AG04449 (cell line): ENCODE measurements around the gene NRIP1.

Source experiments
- CTCF ChIA-PET: fragments of 350-600 bp; formaldehyde crosslinking; extraction: SDS; loops from one replicate; lab custom pipeline; 2021; ENCODE audit warnings: antibody characterized with exemption; lab: Yijun Ruan, JAX
- POLR2A ChIA-PET: fragments of 400-600, 350-600 bp; formaldehyde crosslinking; extraction: SDS; loops from one replicate; lab custom pipeline; 2020; ENCODE audit warnings: antibody characterized with exemption, inconsistent platforms; lab: Yijun Ruan, JAX
- DNase-seq: peaks from one replicate; pipeline ENCODE4 v3.0.0-alpha.2; 2010; ENCODE audit warnings: low read depth, low spot score
- H3K4me3 ChIP-seq: 2 replicates; pipeline ENCODE4 v1.5.1; 2011; ENCODE audit warnings: low read depth, mild to moderate bottlenecking, control low read depth, low read length
- CTCF ChIP-seq: IDR thresholded peaks from one replicate; pipeline ENCODE4 v1.5.1; 2011; ENCODE audit warnings: mild to moderate bottlenecking, moderate library complexity, low read length, control low read depth, inconsistent platforms; ENCODE audit not compliant: insufficient read depth; ENCODE audit errors: missing control alignments

NRIP1 gene

DNA sequence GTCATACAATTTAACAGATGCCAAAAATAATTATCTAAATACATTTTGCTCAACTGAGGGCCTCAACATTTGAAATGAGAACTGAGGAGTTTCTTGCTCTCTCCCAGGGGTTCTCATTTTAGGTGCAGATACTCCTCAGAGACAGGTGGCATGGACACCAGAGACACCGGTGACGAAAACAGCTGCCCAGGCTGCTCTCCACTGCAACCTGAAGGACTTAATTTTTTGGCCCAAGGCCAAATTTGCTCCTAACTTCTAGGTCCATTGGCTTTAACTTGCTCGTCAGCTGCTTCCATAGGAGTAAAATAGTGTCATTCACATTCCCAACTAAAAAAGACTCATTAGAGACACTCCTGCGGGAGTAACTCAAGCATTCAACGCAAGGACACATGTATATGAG, 87.0 kb downstream of the NRIP1 start:
- CTCF ChIA-PET, result interaction anchor here (0.7 kb wide), 1 partner anchor 21 kb away, joined by 3 read pairs; no protein-coding TSS in a partner anchor
- DNase-seq, result no peak
- TF ChIP-seq CTCF, result no peak
- POLR2A ChIA-PET, result no interaction called here
- H3K4me3 ChIP-seq, result no peak overlapping the region

DNA sequence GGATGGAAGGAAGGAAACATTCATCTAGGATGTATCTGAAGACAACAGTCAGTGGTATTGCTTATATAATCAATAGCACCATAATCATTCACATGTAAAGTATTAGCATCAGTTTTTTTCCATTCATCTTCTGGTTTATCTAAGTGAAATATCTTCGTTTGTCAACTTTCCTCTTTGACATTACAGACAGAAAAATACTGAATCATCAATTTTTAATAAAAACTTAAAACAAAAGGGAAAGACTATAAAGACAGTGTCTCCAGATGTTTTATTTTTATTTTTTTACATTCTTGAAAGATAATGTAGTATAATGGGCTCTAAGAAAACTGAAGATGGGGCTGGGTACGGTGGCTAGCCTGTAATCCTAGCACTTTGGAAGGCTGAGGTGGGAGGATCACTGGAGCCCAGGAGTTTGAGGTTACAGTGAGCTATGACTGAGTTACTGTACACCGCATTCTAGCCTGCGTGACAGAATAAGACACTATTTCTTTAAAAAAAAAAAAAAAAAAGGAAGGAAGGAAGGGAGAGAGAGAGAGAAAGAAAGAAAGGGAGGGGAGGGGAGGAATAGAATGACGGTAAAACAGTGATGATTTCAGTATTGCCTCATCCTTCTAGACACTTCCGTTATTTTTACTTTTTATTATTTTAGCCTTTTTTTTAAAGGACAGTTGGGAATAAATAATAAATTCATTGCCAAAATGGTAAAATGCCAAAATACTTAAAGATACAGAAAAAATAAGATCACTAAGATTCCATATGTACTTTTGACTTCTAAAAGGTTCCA, 89.5 kb downstream of the NRIP1 start:
- ChIA-PET CTCF (no interaction called here), POLR2A (no interaction called here)
- no peak for DNase-seq
- H3K4me3 ChIP-seq, result no peak overlapping the region
- no peak for TF ChIP-seq CTCF

DNA sequence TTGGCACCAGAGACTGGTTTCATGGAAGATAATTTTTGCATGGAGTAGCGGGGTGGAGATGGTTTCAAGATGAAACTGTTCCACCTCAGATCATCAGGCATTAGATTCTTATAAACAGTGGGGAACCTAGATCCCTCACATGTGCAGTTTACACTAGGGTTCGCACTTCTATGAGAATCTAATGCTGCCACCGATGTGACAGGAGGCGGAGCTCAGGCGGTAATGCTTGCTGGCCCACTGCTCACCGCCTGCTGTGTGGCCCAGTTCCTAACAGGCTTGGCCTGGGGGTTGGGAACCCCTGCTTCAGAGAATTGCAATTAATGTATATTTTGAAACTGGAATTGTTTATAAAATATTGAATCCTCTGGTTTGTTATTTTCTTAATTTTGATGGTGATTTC, 92.1 kb downstream of the NRIP1 start:
- DNase-seq, result no peak
- H3K4me3 ChIP-seq, result no peak overlapping the region
- POLR2A ChIA-PET, result no interaction called here
- no peak for TF ChIP-seq CTCF
- CTCF ChIA-PET, result no interaction called here

DNA sequence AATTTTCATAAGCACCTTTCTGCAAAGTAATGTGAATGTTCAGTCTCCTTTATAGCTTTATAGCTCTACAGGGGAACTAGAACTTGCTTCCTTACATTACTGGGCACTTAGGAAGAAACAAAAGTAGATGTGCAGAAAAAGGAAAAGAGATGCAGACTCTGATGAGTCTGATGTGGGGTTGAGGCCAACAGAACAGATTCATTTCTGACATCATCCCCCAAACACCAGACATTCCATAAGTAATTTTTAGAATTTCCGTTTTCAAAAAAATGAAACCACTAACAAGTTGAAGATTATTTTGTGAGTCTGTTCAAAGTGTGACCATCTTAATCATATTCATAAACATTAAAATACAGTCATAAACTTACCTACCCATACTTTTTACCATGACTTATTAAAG, 96.0 kb downstream of the NRIP1 start:
- TF ChIP-seq CTCF, result no peak
- ChIA-PET CTCF (no interaction called here), POLR2A (no interaction called here)

DNA sequence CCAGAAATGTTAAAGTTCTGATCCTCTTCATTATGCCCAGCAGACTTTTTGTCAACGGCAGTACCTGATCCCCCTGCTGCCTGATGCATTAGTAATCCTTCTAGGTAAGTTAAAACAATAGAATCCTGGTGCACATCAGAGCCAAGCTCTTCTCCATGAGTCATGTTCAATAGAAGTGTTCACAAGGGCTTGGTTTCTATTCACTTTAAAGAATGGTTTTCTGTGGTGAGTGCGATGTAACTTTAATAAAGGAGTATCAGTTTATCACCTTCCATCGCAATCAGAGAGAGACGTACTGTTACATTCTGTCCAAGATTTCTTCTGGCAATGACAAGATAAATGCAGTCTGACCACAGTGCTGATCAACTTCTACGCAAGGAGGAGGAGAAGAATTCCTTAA, 96.8 kb downstream of the NRIP1 start:
- H3K4me3 ChIP-seq, result no peak overlapping the region
- CTCF ChIA-PET, result no interaction called here
- POLR2A ChIA-PET, result no interaction called here
- TF ChIP-seq CTCF, result no peak
- DNase-seq, result no peak

More for the DNA sequence above, 96.0 kb downstream of the NRIP1 start:
- DNase-seq, result no peak
- no peak overlapping the region for H3K4me3 ChIP-seq

- ChIA-PET POLR2A (no interaction called here), CTCF (no interaction called here)
- no peak for DNase-seq
- no peak overlapping the region for H3K4me3 ChIP-seq
- TF ChIP-seq CTCF, result no peak
These were observed 100.2 kb downstream of the NRIP1 start for GRCh38 chr21:14964621-14965020.
